Measurements from ENCODE around the gene ILRUN.
"Not testable (repeated sequence)": the region's sequence is repeated elsewhere in the genome, so short reads cannot be mapped to it uniquely, and the experiment has no call there.

ILRUN gene

GRCh38 chr6:34672657-34673043 lies 23.9 kb downstream of the ILRUN start:
- Histone ChIP-seq H3K4me1 (ENCODE audit: insufficient read depth, low read length, poor library complexity, severe bottlenecking) (peaks cover 46% of the 10 kb centered on the region), H3K9ac (ENCODE audit: low read depth, low read length, poor library complexity, severe bottlenecking) (peak overlapping the region; percentile 23), H3K79me2 (ENCODE audit: insufficient read depth, low read length) (peaks cover 99% of the 10 kb centered on the region), H3K4me3 (ENCODE audit: low read length, poor library complexity, severe bottlenecking) (no peak overlapping the region), H3K4me2 (ENCODE audit: low read depth, low read length, poor library complexity, severe bottlenecking) (peak overlapping the region; percentile 28), H3K9me2 (replicated peaks; ENCODE audit: low read depth, low read length) (no peaks in the 10 kb centered on the region), H4K20me1 (ENCODE audit: insufficient read depth, low read length, poor library complexity, severe bottlenecking) (peaks cover 21% of the 10 kb centered on the region), H3K36me3 (ENCODE audit: insufficient read depth, low read length) (no peaks in the 10 kb centered on the region), H3F3A (ENCODE audit: low read depth) (peaks cover 4% of the 10 kb centered on the region; the same call in 1 of the 2 replicates), H3K27me3 (ENCODE audit: insufficient read depth, low read length, poor library complexity, severe bottlenecking) (no peaks in the 10 kb centered on the region), H3K9me3 (ENCODE audit: insufficient read depth, low read depth, low read length) (no peaks in the 10 kb centered on the region), H2AFZ (ENCODE audit: low read length) (no peak overlapping the region)
- no peak for TF ChIP-seq CTCF (conservative IDR thresholded peaks at IDR 0.05; ENCODE audit: low read length)
- no peak for TF ChIP-seq EZH2phosphoT487 (IDR thresholded peaks at IDR 0.05; ENCODE audit: borderline replicate concordance)

- Histone ChIP-seq H3K9me3 (ENCODE audit: insufficient read depth, low read depth, low read length) (no peaks in the 10 kb centered on the region), H3K9ac (ENCODE audit: low read depth, low read length, poor library complexity, severe bottlenecking) (peak overlapping the region; percentile 23), H2AFZ (ENCODE audit: low read length) (no peak overlapping the region), H4K20me1 (ENCODE audit: insufficient read depth, low read length, poor library complexity, severe bottlenecking) (peaks cover 24% of the 10 kb centered on the region), H3K9me2 (replicated peaks; ENCODE audit: low read depth, low read length) (no peaks in the 10 kb centered on the region), H3F3A (ENCODE audit: low read depth) (peaks cover 4% of the 10 kb centered on the region; the same call in 1 of the 2 replicates), H3K27me3 (ENCODE audit: insufficient read depth, low read length, poor library complexity, severe bottlenecking) (no peaks in the 10 kb centered on the region), H3K36me3 (ENCODE audit: insufficient read depth, low read length) (no peaks in the 10 kb centered on the region), H3K4me2 (ENCODE audit: low read depth, low read length, poor library complexity, severe bottlenecking) (peak overlapping the region; percentile 28), H3K79me2 (ENCODE audit: insufficient read depth, low read length) (peaks cover 99% of the 10 kb centered on the region), H3K4me3 (ENCODE audit: low read length, poor library complexity, severe bottlenecking) (no peak overlapping the region), H3K4me1 (ENCODE audit: insufficient read depth, low read length, poor library complexity, severe bottlenecking) (peaks cover 46% of the 10 kb centered on the region)
- no peak for TF ChIP-seq CTCF (conservative IDR thresholded peaks at IDR 0.05; ENCODE audit: low read length)
- no peak for TF ChIP-seq EZH2phosphoT487 (IDR thresholded peaks at IDR 0.05; ENCODE audit: borderline replicate concordance)
Measured at GRCh38 chr6:34671801-34672656, 24.5 kb downstream of the ILRUN start.

GRCh38 chr6:34671367-34671766 lies 25.2 kb downstream of the ILRUN start:
- H3K79me2 ChIP-seq (ENCODE audit: insufficient read depth, low read length) = peaks cover 98% of the 10 kb centered on the region
- no peak overlapping the region for H2AFZ ChIP-seq (ENCODE audit: low read length)
- H3K4me1 ChIP-seq (ENCODE audit: insufficient read depth, low read length, poor library complexity, severe bottlenecking) = peaks cover 46% of the 10 kb centered on the region
- H3K9ac ChIP-seq (ENCODE audit: low read depth, low read length, poor library complexity, severe bottlenecking) = no peak overlapping the region
- H3K9me2 ChIP-seq (replicated peaks; ENCODE audit: low read depth, low read length) = no peaks in the 10 kb centered on the region
- TF ChIP-seq EZH2phosphoT487 (IDR thresholded peaks at IDR 0.05; ENCODE audit: borderline replicate concordance) (no peak), CTCF (conservative IDR thresholded peaks at IDR 0.05; ENCODE audit: low read length) (no peak)
- no peaks in the 10 kb centered on the region for H3K36me3 ChIP-seq (ENCODE audit: insufficient read depth, low read length)
- no peaks in the 10 kb centered on the region for H3K9me3 ChIP-seq (ENCODE audit: insufficient read depth, low read depth, low read length)
- H3F3A ChIP-seq (ENCODE audit: low read depth) = peaks cover 4% of the 10 kb centered on the region; the same call in 1 of the 2 replicates
- peaks cover 20% of the 10 kb centered on the region for H4K20me1 ChIP-seq (ENCODE audit: insufficient read depth, low read length, poor library complexity, severe bottlenecking)
- peak overlapping the region; percentile 1 for H3K4me2 ChIP-seq (ENCODE audit: low read depth, low read length, poor library complexity, severe bottlenecking)
- H3K27me3 ChIP-seq (ENCODE audit: insufficient read depth, low read length, poor library complexity, severe bottlenecking) = no peaks in the 10 kb centered on the region
- no peak overlapping the region for H3K4me3 ChIP-seq (ENCODE audit: low read length, poor library complexity, severe bottlenecking)

- not testable (repeated sequence) for H3K4me2 ChIP-seq (ENCODE audit: low read depth, low read length, poor library complexity, severe bottlenecking)
- peaks cover 13% of the 10 kb centered on the region for H4K20me1 ChIP-seq (ENCODE audit: insufficient read depth, low read length, poor library complexity, severe bottlenecking)
Measured at GRCh38 chr6:34668799-34669198, 27.8 kb downstream of the ILRUN start.

More at GRCh38 chr6:34668799-34669198, 27.8 kb downstream of the ILRUN start:
- H3K9ac ChIP-seq (ENCODE audit: low read depth, low read length, poor library complexity, severe bottlenecking); H3K9me3 ChIP-seq (ENCODE audit: insufficient read depth, low read depth, low read length); H3K36me3 ChIP-seq (ENCODE audit: insufficient read depth, low read length); H3F3A ChIP-seq (ENCODE audit: low read depth); H3K9me2 ChIP-seq (replicated peaks; ENCODE audit: low read depth, low read length); H3K4me3 ChIP-seq (ENCODE audit: low read length, poor library complexity, severe bottlenecking); H3K27me3 ChIP-seq (ENCODE audit: insufficient read depth, low read length, poor library complexity, severe bottlenecking); H2AFZ ChIP-seq (ENCODE audit: low read length): not testable (repeated sequence)
- peaks cover 40% of the 10 kb centered on the region for H3K4me1 ChIP-seq (ENCODE audit: insufficient read depth, low read length, poor library complexity, severe bottlenecking)
- H3K79me2 ChIP-seq (ENCODE audit: insufficient read depth, low read length) = peaks cover 98% of the 10 kb centered on the region
